ENCODE measurements around the gene USP17L22.
"Not testable (repeated sequence)": the region's sequence is repeated elsewhere in the genome, so short reads cannot be mapped to it uniquely, and the experiment has no call there.

The USP17L22 gene

GRCh38 chr4:9267319-9267718 is at the start of gene USP17L22:
Gene USP17L22, plus strand, starts transcription at chr4:9267619. Its CDS starts 0 bp downstream, at chr4:9267619.
- DNase-seq = not testable (repeated sequence)

GRCh38 chr4:9219852-9220251 is 47.6 kb upstream of the USP17L22 start, which contains the start of gene USP17L12:
Gene USP17L12, plus strand, starts transcription at chr4:9220152. Its CDS starts 0 bp downstream, at chr4:9220152.
- not testable (repeated sequence) for DNase-seq

- not testable (repeated sequence) for DNase-seq
These were observed 42.8 kb upstream of the USP17L22 start, which contains the start of gene USP17L13 for GRCh38 chr4:9224596-9224995. Gene USP17L13, plus strand, starts transcription at chr4:9224896. Its CDS starts 0 bp downstream, at chr4:9224896.

- not testable (repeated sequence) for DNase-seq
These were observed 37.2 kb upstream of the USP17L22 start for GRCh38 chr4:9230249-9230648.

GRCh38 chr4:9234085-9234484 is 33.3 kb upstream of the USP17L22 start, which contains the start of gene USP17L15:
Gene USP17L15, plus strand, starts transcription at chr4:9234385. Its CDS starts 0 bp downstream, at chr4:9234385.
- not testable (repeated sequence) for DNase-seq

GRCh38 chr4:9238461-9238860 is 29.0 kb upstream of the USP17L22 start:
- DNase-seq = not testable (repeated sequence)

GRCh38 chr4:9243579-9243978 is 23.8 kb upstream of the USP17L22 start, which contains the start of gene USP17L17:
Gene USP17L17, plus strand, starts transcription at chr4:9243879. Its CDS starts 0 bp downstream, at chr4:9243879.
- DNase-seq = not testable (repeated sequence)

GRCh38 chr4:9247953-9248680 is 19.3 kb upstream of the USP17L22 start, which contains the start of gene USP17L18:
Gene USP17L18, plus strand, starts transcription at chr4:9248630. Its CDS starts 0 bp downstream, at chr4:9248630.
- not testable (repeated sequence) for DNase-seq

- DNase-seq = not testable (repeated sequence)
These were observed 14.3 kb upstream of the USP17L22 start, which contains the start of gene USP17L19 for GRCh38 chr4:9253078-9253477. Gene USP17L19, plus strand, starts transcription at chr4:9253378. Its CDS starts 0 bp downstream, at chr4:9253378.

- not testable (repeated sequence) for DNase-seq
These were observed 9.6 kb upstream of the USP17L22 start, which contains the start of gene USP17L20 for GRCh38 chr4:9257824-9258223. Gene USP17L20, plus strand, starts transcription at chr4:9258124. Its CDS starts 0 bp downstream, at chr4:9258124.

- not testable (repeated sequence) for DNase-seq
These were observed 4.8 kb upstream of the USP17L22 start, which contains the start of gene USP17L21 for GRCh38 chr4:9262572-9262971. Gene USP17L21, plus strand, starts transcription at chr4:9262872. Its CDS starts 0 bp downstream, at chr4:9262872.

- not testable (repeated sequence) for DNase-seq
These were observed 4.3 kb downstream of the USP17L22 start for GRCh38 chr4:9271719-9272118.

Measured in NCI-H446 (cell line).